Stimulated activated CD8-positive, alpha-beta memory T cell treated with anti-CD3 and anti-CD28 coated beads, Interleukin-2, amount 100 ng/mL, for 1 hour (primary cell): Measurements from ENCODE around the gene OSTN.
"Not testable (repeated sequence)": the region's sequence is repeated elsewhere in the genome, so short reads cannot be mapped to it uniquely, and the experiment has no call there.

Experiments
- DNase-seq, 2 donors: peaks; one replicate each; pipeline ENCODE4 v3.0.0-alpha.2; 2020; ENCODE audit warnings: low read depth in 2 of 2

OSTN gene

DNA sequence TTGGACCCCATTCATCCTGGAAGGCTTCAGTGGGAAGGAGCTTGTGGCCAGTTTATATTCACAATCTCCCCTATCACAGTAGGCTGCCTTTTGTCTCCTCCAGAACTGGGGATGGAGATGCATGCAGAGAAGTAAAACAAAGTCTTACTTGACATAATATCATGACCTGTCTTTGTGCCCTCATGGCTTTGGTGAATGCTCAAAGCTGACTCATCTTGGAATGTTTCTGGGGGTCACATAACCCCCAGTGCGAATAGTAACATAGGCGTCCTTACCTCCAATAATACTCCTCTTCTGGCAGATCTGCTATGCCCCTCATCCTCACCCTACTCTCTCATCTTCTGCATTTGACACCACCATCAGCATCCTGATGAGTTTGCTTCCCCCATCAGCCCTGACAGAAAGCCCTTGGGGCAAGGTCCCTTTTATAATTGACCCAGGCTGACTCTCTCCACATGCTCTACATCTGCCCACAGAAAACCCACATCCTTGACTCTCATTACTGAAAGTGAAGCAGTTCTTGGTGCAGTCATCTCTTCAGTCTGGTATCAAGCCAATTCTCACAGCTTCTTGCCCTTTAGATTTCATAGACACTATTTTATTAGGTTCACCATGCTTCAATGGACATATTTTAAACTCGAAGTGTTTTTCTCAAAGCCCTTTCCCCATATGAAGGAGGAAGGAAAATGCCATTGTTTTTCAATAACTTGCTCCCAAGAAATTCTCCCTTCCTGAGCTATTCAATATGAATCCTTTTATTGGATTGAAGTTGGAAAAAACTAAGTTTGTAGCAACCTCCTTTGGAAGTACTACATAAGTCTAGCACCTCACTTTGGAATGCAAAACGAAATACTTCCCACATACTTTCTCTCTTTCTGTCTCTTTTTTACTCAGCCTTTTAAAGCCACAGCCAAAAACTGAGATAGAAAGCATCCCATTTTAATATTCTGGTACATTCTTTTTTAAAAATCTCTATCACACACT is 36.6 kb downstream of the OSTN start:
- no peak for DNase-seq

DNA sequence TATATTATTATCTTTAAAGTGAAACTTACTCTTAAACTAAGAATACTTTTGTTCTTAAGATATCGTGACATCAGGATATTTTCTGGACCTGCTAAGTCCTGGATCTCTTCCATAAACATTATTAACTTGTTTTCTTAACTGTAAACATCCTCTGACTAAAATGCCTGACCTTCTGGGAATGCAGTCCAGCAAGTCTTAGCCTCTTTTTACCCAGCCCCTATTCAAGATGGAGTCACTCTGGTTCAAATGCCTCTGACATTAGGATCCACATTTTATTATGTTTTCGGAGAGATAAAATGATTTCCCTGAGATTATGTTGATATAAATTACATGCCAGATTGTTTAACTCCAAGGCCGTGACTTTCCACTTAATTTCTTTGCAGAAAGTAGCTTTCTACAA is 37.6 kb downstream of the OSTN start:
- no peak for DNase-seq

DNA sequence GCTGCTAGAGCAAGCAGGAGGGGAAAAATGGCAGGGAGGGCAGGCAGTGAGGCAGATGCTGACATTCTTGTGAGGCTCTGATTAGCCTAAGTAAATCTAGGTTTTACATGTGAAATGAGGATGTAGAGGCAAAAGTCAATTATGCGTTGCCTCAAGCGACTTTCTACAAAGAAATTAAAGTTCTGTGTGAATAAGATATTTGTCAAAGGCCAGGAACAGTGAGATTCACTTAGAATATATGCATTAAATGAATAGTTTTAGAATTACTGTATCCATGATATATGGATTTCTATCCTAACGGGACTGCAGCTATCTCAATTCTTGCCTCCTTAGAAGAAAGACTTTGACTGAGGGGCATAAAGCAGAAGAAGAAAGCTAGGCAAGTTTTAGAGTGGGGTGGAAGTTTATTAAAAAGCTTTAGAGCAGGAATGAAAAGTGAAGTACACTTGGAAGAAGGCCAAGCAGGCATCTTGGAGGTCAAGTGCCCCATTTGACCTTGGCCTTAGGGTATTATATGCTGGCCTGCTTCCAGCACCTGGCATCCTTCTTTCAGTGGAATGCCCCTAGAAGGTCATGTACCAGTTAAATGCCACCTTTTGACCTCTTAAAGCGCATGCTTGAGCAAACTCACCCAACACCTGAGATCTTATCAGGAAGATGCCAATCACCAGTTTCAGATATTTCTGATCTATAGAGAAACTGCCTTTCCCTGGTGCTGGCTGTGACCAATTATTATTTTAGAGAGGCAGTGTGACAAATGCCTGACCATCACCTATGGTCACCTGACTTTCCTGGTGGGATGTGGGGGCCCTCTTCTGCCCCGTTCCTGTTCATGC is 38.2 kb downstream of the OSTN start:
- DNase-seq = no peak

DNA sequence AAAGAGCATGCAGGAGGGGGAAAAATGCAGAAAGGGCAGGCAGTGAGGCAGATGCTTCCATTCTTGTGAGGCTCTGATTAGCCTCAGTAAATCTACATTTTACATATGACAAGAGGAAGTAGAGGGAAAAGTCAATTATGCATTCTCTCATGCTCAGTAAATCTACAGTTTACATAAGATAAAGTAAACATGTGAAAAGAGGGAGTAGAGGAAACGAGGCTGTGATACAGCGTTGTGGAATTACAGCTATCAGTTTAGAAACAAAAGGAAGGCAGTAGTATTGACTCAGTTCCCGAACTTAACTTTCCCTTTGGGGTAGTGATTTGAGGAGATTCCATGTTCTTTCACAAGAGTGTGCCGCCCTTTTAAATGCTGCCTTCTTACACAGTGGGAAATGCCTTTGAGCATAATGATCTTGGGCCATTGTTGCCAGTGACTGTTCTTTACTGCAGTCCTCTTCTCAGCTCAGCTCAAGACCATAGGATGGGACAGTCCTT is 39.3 kb downstream of the OSTN start:
- no peak for DNase-seq

DNA sequence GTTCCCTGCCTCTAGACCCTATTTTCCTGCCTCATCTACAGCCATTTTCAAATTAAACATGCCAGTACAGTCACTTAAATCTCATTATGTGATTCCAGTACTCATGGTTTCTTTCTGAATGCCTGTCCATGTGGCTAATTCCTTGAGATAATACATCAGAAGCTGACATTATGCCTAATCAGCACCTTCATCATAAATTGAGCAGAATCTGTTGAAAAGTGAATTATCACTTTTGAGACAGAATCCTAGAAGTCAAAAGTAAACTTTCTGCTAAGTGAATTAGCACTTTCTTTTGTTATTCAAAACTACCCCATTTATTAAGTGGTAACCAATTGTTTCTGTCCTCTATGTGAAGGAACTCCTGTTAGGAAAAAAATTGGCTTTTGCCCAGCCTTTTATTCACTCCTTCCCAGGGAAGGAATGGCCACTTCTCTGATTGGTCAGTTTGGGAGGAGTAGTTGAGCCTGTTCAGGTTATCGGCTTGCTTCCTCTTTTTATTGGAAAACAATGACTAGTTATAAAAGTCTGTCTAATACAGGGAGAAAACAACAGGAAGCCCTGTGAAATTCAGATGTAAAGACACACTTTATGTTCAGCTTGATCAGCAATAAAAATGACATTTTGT is 40.5 kb downstream of the OSTN start:
- no peak for DNase-seq

DNA sequence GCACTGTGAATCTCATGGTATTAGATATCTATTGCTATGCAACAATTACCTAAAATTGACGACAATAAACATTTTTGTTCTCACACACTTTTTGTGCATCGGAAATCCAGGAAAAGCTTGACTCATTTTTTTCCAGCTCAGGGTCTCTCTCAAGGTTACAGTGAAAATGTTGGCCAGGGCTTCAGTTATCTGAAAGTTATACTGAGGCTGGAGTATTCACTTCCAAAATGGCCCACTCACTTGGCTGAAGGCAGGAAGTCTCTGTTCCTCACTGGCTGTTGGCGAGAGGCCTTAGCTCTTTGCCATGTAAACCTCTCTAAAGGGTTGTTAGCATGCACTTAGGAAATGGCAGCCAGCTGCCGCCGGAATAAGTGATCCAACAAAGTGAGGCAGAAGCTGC is 41.4 kb downstream of the OSTN start:
- DNase-seq = no peak

DNA sequence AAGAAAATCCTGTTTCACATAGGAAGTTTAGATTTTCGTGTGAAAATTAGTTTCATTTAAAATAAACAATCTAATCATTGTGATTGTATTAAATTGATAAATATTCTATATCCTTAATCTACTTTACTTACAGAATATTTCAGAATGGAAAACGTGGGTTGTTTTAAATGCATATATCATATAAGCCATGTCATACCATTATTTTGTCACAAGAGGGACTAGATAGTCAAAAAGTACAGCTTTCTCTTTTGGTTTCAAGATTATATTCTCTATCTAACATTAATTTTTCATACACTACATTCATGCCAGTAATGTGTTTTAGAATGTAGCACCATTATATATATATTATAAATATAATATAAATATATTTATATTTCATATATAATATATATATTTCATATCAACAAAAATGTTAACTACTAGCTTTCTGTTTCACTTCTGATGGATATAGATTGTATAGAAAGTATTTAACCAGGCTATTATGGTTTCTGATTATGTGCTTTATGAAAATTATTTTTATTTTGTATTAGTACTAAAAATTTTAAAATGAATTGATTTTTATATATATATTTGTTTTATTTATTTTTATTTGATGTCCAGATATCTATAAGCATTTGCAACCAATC is 45.3 kb downstream of the OSTN start:
- DNase-seq = no peak

DNA sequence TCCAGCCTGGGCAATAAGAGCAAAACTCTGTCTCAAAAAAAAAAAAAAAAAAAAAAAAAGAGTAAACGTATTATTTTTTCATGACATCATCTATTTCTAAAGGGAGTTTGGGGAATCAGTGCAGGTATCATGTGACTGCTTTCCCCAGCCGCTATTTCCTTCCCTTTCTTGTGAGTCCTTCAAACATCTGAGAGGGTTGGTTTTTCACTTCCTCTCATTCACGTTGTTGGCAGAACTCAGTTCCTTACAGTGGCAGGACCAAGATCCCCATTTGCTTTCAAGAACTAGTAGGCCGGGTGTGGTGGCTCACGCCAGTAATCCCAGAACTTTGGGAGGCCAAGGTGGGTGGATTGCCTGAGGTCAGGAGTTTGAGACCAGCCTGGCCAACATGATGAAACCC is 47.0 kb downstream of the OSTN start:
- DNase-seq = not testable (repeated sequence)

DNA sequence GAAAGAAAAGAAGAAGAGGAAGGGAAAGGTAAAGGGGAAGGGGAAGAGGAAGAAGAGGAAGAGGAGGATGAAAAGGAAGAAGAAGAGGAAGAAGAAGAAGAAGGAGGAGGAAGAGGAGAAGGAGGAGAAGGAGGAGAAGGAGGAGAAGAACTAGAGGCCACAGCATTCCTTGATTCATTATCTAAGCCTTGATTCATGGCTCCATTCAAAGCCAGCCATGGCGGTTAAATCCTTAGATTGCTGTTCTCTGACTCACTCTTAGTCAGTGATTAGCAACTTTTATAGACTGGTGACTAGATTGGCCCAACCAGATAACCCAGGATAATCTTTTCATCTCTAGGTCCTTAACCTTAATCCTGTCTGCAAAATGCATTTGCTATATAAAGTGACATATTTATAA is 47.6 kb downstream of the OSTN start:
- DNase-seq = no peak

DNA sequence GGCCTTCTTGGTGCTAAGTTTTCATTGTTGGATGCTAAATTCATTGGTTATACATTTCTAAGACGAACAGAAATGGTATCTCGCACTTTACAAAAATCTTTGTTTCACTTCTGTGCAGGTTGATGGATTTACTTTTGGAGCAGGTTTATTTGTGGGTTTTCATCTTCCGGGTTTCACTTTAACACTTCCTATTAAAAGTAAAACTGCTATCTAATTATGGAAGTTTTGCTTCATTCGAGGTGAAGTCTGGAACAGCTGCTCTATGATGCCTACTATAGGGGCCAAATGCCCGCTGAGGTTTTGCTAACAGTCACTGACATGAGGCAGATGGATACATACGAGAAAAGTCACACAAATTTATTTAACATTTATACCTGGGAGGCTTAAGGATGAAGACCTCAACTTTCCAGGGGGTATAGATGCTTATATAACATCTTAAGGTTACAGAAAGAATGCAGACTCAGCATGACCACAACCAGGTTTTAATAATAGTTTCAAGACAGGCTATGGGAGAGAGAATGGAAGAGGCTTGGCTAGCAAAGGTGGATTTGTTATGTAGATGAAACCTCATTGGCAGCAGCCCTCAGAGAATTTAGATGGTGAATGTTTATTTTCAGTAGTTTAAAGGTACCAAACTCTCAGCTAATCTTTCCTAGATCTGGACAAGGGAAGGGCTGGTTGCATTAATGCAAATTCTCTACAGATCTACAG is 54.2 kb downstream of the OSTN start:
- no peak for DNase-seq

DNA sequence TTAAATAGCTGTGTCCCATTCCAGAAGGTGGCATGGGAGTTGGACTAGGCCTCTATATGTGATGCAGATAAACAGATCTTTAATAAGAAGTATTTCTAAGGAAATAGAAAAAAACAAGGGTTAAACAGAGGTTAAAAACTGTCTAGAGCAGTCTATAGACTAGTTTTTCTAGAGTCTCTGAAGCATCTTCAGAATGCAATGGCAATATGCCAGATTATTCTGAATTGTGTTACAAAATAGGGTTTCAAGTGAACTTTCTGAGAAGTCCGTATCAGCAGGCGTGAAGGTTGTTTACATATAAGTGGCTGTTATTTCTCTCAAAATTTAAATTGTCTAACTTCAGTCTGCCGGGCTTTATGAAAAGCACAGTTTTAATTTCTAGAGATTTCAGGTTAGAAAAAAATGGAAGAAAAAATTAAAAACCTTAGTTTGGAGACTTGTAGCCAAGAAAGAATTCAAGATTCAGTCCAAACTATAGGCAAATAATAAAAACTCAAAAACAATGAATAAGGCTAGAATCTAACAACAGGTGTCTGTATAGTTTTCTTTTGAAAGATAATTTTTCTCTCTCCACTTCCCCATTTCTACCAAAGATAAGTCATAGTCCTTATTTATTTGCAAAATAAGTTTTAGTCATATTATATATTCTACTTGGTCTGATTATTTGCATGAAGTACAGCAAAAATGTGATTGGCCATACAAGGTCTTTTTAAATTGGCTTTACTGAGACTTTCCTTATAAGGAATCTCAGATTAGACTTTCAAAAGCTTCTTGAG is 55.2 kb downstream of the OSTN start:
- no peak for DNase-seq

DNA sequence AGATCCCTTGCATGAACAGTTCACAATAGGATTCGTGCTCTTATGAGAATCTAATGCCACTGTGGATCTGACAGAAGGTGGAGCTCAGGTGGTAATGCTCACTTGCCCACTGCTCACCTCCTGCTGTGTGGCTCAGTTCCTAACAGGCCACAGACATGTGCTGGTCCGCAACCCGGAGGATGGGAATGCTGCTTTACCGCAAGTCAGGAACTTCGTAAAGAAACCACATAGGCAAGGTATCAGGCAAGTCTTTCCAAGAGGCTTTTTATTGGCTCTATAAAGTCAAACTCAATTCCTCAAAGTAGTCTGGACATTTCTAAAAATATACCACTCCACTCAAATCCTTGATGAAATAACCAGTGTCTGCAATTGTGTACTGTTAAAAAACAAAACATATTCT is 56.1 kb downstream of the OSTN start:
- no peak for DNase-seq

DNA sequence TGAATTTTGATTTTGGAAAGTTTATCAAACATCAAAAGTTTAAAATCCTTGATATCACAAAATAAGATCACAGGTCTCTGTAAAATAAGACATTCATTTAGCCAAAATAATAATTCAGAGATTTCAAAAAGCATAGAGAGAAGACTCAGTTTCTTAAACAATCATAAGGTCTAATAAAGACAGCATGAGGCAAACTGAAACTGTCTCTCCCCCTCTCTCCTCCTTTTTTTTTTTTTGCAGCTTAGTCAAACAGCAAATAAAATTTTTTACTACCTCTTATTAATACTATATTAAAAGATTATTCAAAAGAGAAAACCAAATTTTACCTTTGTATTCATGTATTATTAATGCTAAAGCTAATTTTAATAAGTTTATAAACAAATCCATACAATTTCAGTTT is 57.4 kb downstream of the OSTN start:
- DNase-seq = no peak

DNA sequence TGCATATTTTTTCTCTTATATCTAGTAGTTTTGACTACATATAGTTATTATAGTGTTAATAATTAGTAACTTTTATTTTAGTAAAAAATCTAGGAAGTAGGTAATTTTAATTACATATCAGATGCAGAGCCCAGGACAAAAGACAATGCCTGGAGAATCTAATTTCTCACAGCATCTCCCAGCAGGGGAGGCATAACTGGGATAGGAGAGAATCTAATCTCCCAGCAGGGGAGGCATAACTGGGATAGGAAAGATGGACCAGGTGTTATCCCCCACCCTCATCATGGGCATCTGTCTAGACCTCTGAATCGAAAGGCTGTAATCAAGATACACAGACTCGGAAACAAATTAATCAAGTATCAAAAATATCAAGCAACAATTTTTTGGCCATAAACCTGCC is 58.2 kb downstream of the OSTN start:
- DNase-seq = no peak

DNA sequence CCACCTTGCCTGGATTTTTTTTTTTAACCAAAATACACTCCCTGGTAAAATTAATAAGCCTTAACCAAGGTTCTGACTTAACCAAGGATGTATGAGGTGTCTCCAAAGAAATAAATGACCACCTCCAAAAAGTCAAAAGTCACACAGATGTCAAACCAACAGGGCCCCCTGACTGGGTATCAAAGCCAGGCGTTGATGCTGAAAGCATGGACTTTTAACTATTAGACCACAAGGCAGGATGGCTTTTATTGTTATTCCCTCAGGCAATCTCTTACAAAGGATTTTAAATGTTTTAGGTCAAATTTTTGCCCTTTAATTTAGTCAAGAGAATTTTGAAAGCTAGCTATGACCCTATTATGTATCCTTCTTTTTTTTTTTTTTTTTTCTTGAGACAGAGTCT is 60.4 kb downstream of the OSTN start:
- no peak for DNase-seq

DNA sequence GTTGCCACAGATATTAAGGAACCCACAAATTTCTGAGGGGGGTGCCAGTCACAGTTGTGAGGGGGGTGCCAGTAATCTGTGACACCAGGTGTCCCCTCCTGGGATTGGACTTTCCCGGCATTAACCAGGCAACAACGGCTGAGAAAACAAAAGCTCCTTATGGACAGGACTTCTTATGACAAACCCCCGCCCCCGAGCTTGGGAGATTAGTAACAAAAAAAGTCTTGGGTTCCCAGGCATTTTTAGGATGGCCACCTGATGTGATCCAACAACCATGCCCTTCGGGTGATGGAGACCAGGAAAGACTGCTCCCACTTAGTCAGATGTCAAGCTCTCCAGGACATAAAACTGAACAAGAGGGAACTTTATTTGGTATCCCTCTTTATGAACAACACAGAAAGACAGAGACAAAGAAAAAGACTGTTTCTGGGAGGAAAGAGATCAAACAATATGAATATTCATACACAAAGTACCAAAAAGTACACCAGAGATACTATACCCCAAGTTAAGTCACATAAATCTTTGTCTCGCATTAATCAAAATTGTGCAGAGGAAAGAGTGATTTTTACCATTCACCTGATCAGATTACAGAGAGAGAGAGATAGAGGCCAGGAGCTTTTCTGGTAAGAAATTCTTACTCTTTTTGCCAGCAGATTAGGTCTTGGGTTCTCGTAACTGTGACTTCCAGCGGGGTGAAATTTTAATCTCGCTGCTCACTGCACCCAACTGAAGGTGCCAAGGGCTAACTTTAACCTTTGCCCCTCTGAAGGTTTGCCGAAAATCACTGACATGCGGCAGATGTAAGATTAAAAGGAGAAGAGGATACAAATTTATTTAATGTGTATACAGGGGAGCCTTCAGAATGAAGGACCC is 61.6 kb downstream of the OSTN start:
- DNase-seq = no peak

DNA sequence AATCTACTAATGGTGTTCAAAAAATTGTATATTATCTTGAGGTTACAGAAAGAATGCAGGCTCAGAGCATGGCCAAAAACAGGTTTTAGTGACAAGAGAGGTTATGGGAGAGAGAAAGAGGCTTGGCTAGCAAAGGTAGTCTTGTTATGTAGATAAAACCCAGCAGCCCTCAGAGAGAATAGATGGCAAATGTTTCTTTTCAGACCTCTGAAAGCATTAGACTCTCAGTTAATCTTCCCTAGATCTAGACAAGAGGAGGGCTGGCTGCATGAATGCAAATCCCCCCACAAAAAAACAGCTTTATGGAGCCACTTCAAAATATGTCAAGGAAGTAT is 62.2 kb downstream of the OSTN start:
- no peak for DNase-seq

DNA sequence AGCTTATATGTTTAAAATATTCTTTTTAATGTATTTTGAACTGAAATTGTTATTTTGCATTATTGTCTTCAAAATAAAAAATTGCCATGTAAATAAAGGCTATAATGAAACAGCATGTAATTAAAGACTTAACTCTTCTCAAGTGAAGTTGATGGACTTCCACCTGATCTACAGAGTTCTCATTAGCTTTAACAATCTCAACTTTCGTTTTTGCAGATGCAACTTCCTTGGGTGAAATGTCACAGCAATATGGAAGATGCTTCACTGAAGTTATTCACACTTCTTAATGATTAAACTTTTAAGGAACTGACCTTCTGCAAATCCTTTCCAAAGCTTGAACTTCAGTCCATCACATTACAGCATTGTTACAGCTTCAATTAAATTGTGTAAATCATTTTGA is 63.6 kb downstream of the OSTN start:
- DNase-seq = no peak

DNA sequence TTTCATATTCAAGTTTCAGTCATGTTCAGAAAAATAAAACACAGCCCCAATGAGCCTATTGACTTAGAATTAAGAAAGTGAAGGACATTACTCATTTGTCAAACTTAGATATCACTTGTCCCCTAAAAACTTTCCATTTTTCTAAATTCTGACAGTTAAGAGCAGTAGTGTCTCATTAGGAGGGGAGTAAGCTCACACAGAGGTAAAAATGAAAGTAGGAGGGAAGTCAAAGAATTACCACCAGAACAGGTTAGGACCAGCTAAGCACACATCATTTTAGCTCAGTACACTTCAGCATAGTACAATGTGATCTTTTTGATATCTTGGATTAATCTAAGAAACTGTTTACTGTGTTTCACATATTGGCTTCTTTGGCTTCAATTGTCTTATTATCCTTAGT is 64.3 kb downstream of the OSTN start:
- no peak for DNase-seq

DNA sequence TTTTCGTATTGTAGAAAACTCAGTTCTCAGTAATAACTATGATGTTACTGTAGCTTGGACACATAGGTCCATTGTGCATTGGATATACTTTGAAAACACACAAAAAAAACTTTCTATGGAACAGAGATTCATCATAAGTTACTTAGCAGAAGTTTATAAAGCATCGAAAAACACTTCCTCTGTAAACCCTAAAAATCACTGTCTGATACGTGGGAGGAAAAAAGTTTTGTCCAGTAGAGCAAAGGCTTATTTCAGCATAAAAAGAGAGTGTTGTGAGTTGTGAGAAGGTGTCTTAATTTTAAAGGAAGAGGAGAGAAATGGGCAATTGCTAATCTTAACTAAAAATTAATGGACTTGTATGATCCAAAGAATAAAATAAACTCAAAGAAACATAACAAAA is 64.8 kb downstream of the OSTN start:
- no peak for DNase-seq
